ENCODE results near the gene DESI2. TPM values are rescaled to one million over a fixed set of nuclear protein-coding genes. Genes with fewer than 3 reads are reported as not detected.

Gene DESI2
- total and polyA plus RNA-seq, 2 donors (not counting 1 experiment from before 2014, with no cell fraction given): 40.2 to 47.2 TPM

DNA sequence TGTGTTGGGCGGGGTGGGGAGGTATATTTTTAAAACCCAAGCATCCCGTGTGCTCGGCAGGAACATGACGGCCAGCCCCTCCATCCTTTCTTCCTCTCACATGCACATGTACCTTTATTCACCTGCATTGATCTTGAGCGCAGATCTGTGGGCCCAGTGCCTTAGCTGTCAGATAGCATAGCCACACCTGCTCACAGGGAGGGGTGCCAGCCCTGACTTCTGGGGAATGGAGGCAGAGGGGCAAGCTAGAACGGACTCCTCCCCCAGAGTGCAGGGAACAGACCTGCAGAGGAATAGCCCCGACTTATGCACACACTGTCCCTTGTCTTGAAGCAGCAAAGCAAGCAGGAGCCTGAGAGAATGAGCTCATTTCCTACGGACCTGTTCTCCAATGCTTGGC, 56.1 kb downstream of the DESI2 start:
- Histone ChIP-seq H4K20me1 (ENCODE audit: control insufficient read depth, extremely low read depth, insufficient read depth, low read length) (no peaks in the 10 kb centered on the region), H3K79me2 (ENCODE audit: control insufficient read depth, insufficient read depth, low read length) (no peaks in the 10 kb centered on the region), H3K9ac (ENCODE audit: insufficient read depth, low read length) (no peak overlapping the region), H3K27ac (ENCODE audit: insufficient read depth, low read length) (no peak overlapping the region), H2AFZ (ENCODE audit: low read length) (no peak overlapping the region), H3K4me2 (ENCODE audit: extremely low read depth, insufficient read depth, low read length) (no peak overlapping the region), H3K4me3 (replicated peaks in 1 of 4; ENCODE audit: control extremely low read depth in 1 of 4, insufficient read depth in 1 of 4, low read depth in 3 of 4, low read length in 4 of 4) (no peak overlapping the region), H3K9me3 (ENCODE audit: control insufficient read depth, insufficient read depth, low read depth, low read length) (no peaks in the 10 kb centered on the region), H3K27me3 (ENCODE audit: control insufficient read depth, insufficient read depth, low read length) (no peaks in the 10 kb centered on the region), H3K36me3 (ENCODE audit: control insufficient read depth, insufficient read depth, low read length) (peaks cover 2% of the 10 kb centered on the region), H3K4me1 (ENCODE audit: control insufficient read depth, extremely low read depth, insufficient read depth, low read length) (no peaks in the 10 kb centered on the region)
- TF ChIP-seq, protein P1, sequence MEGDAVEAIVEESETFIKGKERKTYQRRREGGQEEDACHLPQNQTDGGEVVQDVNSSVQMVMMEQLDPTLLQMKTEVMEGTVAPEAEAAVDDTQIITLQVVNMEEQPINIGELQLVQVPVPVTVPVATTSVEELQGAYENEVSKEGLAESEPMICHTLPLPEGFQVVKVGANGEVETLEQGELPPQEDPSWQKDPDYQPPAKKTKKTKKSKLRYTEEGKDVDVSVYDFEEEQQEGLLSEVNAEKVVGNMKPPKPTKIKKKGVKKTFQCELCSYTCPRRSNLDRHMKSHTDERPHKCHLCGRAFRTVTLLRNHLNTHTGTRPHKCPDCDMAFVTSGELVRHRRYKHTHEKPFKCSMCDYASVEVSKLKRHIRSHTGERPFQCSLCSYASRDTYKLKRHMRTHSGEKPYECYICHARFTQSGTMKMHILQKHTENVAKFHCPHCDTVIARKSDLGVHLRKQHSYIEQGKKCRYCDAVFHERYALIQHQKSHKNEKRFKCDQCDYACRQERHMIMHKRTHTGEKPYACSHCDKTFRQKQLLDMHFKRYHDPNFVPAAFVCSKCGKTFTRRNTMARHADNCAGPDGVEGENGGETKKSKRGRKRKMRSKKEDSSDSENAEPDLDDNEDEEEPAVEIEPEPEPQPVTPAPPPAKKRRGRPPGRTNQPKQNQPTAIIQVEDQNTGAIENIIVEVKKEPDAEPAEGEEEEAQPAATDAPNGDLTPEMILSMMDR (conservative IDR thresholded peaks at IDR 0.05 in 1 of 2, IDR thresholded peaks at IDR 0.05 in 1 of 2; ENCODE audit: low read depth in 1 of 2, low read length in 2 of 2): no peak
- no peak for TF ChIP-seq EZH2 (IDR thresholded peaks at IDR 0.05; ENCODE audit: low read length, missing control alignments)
- no peak for DNase-seq (ENCODE audit: low read depth in 2 of 2)

DNA sequence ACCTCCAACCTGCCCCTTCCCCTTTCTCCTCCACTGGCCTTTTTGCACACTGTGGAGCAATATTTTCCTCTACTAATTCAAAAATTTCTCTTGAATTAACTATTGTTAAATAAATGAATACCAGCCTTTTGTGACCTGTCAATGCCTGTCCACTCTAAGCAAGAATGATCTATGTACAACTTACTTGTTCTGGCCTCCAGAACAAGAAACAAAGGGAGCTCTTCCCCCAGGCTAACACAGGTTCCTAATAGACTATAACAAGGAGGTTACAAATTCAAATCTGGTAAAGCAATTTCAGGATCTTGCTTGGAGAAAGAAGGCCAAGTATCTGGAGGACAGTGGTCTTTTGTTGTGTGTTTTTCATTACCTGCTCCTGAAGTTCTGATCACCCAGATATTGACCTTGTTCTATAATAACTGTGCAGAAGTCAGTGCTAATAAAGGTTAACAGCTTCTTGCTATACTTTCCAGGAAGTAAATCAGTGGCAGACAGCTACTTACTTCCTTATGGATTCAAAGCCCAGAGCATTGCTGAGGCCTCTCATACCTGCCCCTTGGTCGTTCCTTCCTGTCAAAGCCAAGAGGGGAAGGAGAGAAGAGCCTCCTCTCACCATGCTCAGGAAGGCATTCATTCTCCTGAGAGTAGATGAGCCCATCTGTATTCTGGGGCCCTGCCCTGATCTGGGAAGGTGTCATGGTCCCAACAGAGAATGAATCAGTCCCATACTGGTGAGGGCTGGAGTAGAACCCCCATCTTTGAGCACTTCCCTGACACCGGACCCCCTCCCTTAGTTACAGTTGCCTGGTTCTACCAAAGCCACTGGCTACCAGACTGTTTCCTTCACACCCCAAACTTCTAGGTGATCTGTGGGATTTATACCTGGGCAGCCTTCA, 56.8 kb downstream of the DESI2 start:
- Histone ChIP-seq H3K27ac (ENCODE audit: insufficient read depth, low read length) (no peak overlapping the region), H3K9ac (ENCODE audit: insufficient read depth, low read length) (no peak overlapping the region), H3K27me3 (ENCODE audit: control insufficient read depth, insufficient read depth, low read length) (no peaks in the 10 kb centered on the region), H3K4me2 (ENCODE audit: extremely low read depth, insufficient read depth, low read length) (no peak overlapping the region), H3K4me3 (replicated peaks in 1 of 4; ENCODE audit: control extremely low read depth in 1 of 4, insufficient read depth in 1 of 4, low read depth in 3 of 4, low read length in 4 of 4) (no peak overlapping the region), H3K36me3 (ENCODE audit: control insufficient read depth, insufficient read depth, low read length) (peaks cover 2% of the 10 kb centered on the region), H4K20me1 (ENCODE audit: control insufficient read depth, extremely low read depth, insufficient read depth, low read length) (no peaks in the 10 kb centered on the region), H3K79me2 (ENCODE audit: control insufficient read depth, insufficient read depth, low read length) (no peaks in the 10 kb centered on the region), H2AFZ (ENCODE audit: low read length) (no peak overlapping the region), H3K4me1 (ENCODE audit: control insufficient read depth, extremely low read depth, insufficient read depth, low read length) (no peaks in the 10 kb centered on the region), H3K9me3 (ENCODE audit: control insufficient read depth, insufficient read depth, low read depth, low read length) (no peaks in the 10 kb centered on the region)
- DNase-seq (ENCODE audit: low read depth in 2 of 2): no peak
- no peak for TF ChIP-seq EZH2 (IDR thresholded peaks at IDR 0.05; ENCODE audit: low read length, missing control alignments)
- TF ChIP-seq, protein P1 (conservative IDR thresholded peaks at IDR 0.05 in 1 of 2, IDR thresholded peaks at IDR 0.05 in 1 of 2; ENCODE audit: low read depth in 1 of 2, low read length in 2 of 2): no peak

DNA sequence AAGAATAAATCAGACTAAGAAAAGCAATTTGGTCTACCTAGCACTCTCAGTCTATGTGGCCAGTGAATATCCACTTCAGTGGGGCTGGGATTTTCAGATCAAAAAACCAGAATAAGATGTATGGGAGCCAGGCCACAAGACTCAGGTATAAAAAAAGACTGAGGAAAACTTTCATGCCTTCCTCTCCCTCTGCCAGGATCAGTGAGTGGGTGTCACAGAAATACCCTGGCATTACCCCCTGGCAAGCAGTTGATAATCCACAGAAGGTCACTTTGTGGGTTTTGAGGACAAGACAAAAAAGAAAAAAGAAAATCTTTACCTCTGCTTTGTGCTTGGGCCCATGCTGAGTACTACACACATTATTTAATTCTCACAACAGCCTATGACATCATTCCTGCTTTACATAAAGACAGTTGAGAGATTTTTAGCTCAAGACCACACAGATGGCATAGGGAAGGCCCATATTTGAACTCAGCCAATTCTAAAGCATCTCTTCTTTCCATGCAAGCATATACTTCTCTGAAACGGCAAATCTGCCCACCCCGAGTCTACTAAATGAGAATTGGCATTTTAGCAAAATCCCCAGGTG, 57.6 kb downstream of the DESI2 start:
- no peak for DNase-seq (ENCODE audit: low read depth in 2 of 2)
- Histone ChIP-seq H3K9me3 (ENCODE audit: control insufficient read depth, insufficient read depth, low read depth, low read length) (no peaks in the 10 kb centered on the region), H3K27me3 (ENCODE audit: control insufficient read depth, insufficient read depth, low read length) (no peaks in the 10 kb centered on the region), H3K9ac (ENCODE audit: insufficient read depth, low read length) (no peak overlapping the region), H3K4me1 (ENCODE audit: control insufficient read depth, extremely low read depth, insufficient read depth, low read length) (no peaks in the 10 kb centered on the region), H3K79me2 (ENCODE audit: control insufficient read depth, insufficient read depth, low read length) (no peaks in the 10 kb centered on the region), H2AFZ (ENCODE audit: low read length) (no peak overlapping the region), H3K27ac (ENCODE audit: insufficient read depth, low read length) (no peak overlapping the region), H3K4me3 (replicated peaks in 1 of 4; ENCODE audit: control extremely low read depth in 1 of 4, insufficient read depth in 1 of 4, low read depth in 3 of 4, low read length in 4 of 4) (no peak overlapping the region), H3K36me3 (ENCODE audit: control insufficient read depth, insufficient read depth, low read length) (peaks cover 2% of the 10 kb centered on the region), H4K20me1 (ENCODE audit: control insufficient read depth, extremely low read depth, insufficient read depth, low read length) (no peaks in the 10 kb centered on the region), H3K4me2 (ENCODE audit: extremely low read depth, insufficient read depth, low read length) (no peak overlapping the region)
- no peak for TF ChIP-seq EZH2 (IDR thresholded peaks at IDR 0.05; ENCODE audit: low read length, missing control alignments)
- TF ChIP-seq, protein P1 (conservative IDR thresholded peaks at IDR 0.05 in 1 of 2, IDR thresholded peaks at IDR 0.05 in 1 of 2; ENCODE audit: low read depth in 1 of 2, low read length in 2 of 2): no peak

Measured in fibroblast of lung (primary cell).